SK-N-SH (cell line): ENCODE measurements around the gene NCOA5. TPM values are rescaled to one million over a fixed set of nuclear protein-coding genes. Genes with fewer than 3 reads are reported as not detected.
A peak's percentile ranks its signal among the peaks of the same experiment; 100 is the strongest.

Experiments
- CTCF ChIA-PET: fragments of 300-600, 350-600 bp; formaldehyde crosslinking; extraction: SDS; loops from one replicate; lab custom pipeline; 2021; lab: Yijun Ruan, JAX
- POLR2A ChIA-PET: fragments of 350-600 bp; sonication (Branson Sonifier 250); formaldehyde crosslinking; extraction: SDS; loops from one replicate; lab custom pipeline; 2020; ENCODE audit warnings: antibody characterized with exemption, inconsistent platforms; lab: Yijun Ruan, JAX
- DNase-seq: peaks from one replicate; pipeline ENCODE4 v3.0.0; 2012
- H2AFZ ChIP-seq: fragments of 200-600 bp; sonication (generic); 2 replicates; pipeline ENCODE4 v1.8.1; 2016; ENCODE audit warnings: antibody characterized with exemption, mild to moderate bottlenecking, low read depth
- H3F3A ChIP-seq: fragments of 200-600 bp; sonication (generic); replicated peaks from 2 replicates; pipeline ENCODE3; 2016; ENCODE audit warnings: antibody characterized with exemption, mild to moderate bottlenecking; ENCODE audit not compliant: insufficient read depth
- H3K27ac ChIP-seq, 2 experiments: fragments of 200-500 bp in 1 of 2; fragments of 200-600 bp in 1 of 2; sonication (Bioruptor generic) in 1 of 2; sonication (generic), shearing (Covaris generic) in 1 of 2; 2 replicates each; pipeline versions ENCODE4 v1.5.1 to v1.6.1; 2014 to 2016; ENCODE audit warnings: low read depth in 2 of 2, inconsistent platforms in 1 of 2, low read length in 1 of 2, mild to moderate bottlenecking in 1 of 2, mixed read lengths in 1 of 2
- H3K27me3 ChIP-seq: fragments of 200-600 bp; sonication (generic), shearing (Covaris generic); 2 replicates; pipeline ENCODE4 v1.6.1; 2016; ENCODE audit warnings: mixed run types; ENCODE audit not compliant: insufficient read depth
- H3K36me3 ChIP-seq, 2 experiments: fragments of 200-500 bp in 1 of 2; fragments of 200-600 bp in 1 of 2; sonication (Bioruptor generic) in 1 of 2; sonication (generic) in 1 of 2; replicated peaks in 1 of 2; 2 replicates each; pipeline versions ENCODE3 to v1.5.1; 2014 to 2016; ENCODE audit warnings: low read length in 1 of 2, mild to moderate bottlenecking in 1 of 2; ENCODE audit not compliant: insufficient read depth in 2 of 2, control insufficient read depth in 1 of 2
- H3K4me1 ChIP-seq, 2 experiments: fragments of 200-500 bp in 1 of 2; fragments of 200-600 bp in 1 of 2; sonication (Bioruptor generic) in 1 of 2; sonication (generic), shearing (Covaris generic) in 1 of 2; 2 replicates each; pipeline versions ENCODE4 v1.5.1 to v1.6.1; 2014 to 2016; ENCODE audit warnings: low read depth in 1 of 2, low read length in 1 of 2, mixed run types in 1 of 2; ENCODE audit not compliant: insufficient read depth in 2 of 2, control insufficient read depth in 1 of 2
- H3K4me2 ChIP-seq: fragments of 200-600 bp; sonication (generic), shearing (Covaris generic); 2 replicates; pipeline ENCODE4 v1.6.1; 2017; ENCODE audit warnings: mixed run types
- H3K4me3 ChIP-seq, 2 experiments: fragments of 200-500 bp in 1 of 2; fragments of 200-600 bp in 1 of 2; sonication (Bioruptor generic) in 1 of 2; sonication (generic), shearing (Covaris generic) in 1 of 2; 2 replicates each; pipeline versions ENCODE4 v1.5.1 to v1.8.1; 2014 to 2016; ENCODE audit warnings: low read depth in 2 of 2, inconsistent platforms in 1 of 2, low read length in 1 of 2, mild to moderate bottlenecking in 1 of 2, mixed read lengths in 1 of 2, moderate library complexity in 1 of 2
- H3K79me2 ChIP-seq: fragments of 200-600 bp; sonication (generic); 2 replicates; pipeline ENCODE4 v1.8.1; 2017; ENCODE audit warnings: mild to moderate bottlenecking; ENCODE audit not compliant: insufficient read depth
- H3K9ac ChIP-seq: fragments of 200-600 bp; sonication (generic); 2 replicates; pipeline ENCODE4 v1.6.1; 2017; ENCODE audit warnings: mixed run types
- H3K9me2 ChIP-seq: fragments of 200-600 bp; sonication (generic); 2 replicates; pipeline ENCODE4 v1.6.1; 2017; ENCODE audit warnings: mixed run types
- H3K9me3 ChIP-seq: fragments of 200-600 bp; sonication (generic); 2 replicates; pipeline ENCODE4 v1.6.1; 2017; ENCODE audit warnings: mixed run types, mild to moderate bottlenecking, moderate library complexity
- H4K20me1 ChIP-seq: fragments of 200-600 bp; sonication (generic); 2 replicates; pipeline ENCODE4 v1.6.1; 2017; ENCODE audit warnings: mild to moderate bottlenecking, mixed run types; ENCODE audit not compliant: insufficient read depth
- CHD2 ChIP-seq: fragments of 150-350 bp; IDR thresholded peaks from 2 replicates; pipeline ENCODE4 v1.6.1; 2018; ENCODE audit warnings: low read length; ENCODE audit not compliant: partially characterized antibody
- ELF1 ChIP-seq: IDR thresholded peaks from 2 replicates; pipeline ENCODE4 v1.4.0; 2012
- EZH2phosphoT487 ChIP-seq: fragments of 200-600 bp; sonication (generic); IDR thresholded peaks from 2 replicates; pipeline ENCODE4 v1.6.1; 2017; ENCODE audit warnings: low read depth, mixed run types, mild to moderate bottlenecking, antibody characterized with exemption, moderate library complexity, borderline replicate concordance
- FOXJ3 ChIP-seq: sonication (generic); formaldehyde crosslinking; IDR thresholded peaks from 2 replicates; pipeline ENCODE4 v1.5.1; 2020; ENCODE audit warnings: mild to moderate bottlenecking, missing genetic modification reagents
- FOXM1 ChIP-seq: IDR thresholded peaks from 2 replicates; pipeline ENCODE4 v1.4.0; 2012; ENCODE audit warnings: low read depth, mild to moderate bottlenecking
- IRF3 ChIP-seq: fragments of 150-350 bp; IDR thresholded peaks from 2 replicates; pipeline ENCODE4 v1.6.1; 2016; ENCODE audit warnings: mild to moderate bottlenecking, low read depth, low read length
- MAX ChIP-seq: IDR thresholded peaks from 2 replicates; pipeline ENCODE4 v1.4.0; 2012; ENCODE audit warnings: low read depth
- MXI1 ChIP-seq: IDR thresholded peaks from 2 replicates; pipeline ENCODE4 v1.6.1; 2012; ENCODE audit warnings: mild to moderate bottlenecking, low read depth, low read length, improper control_type of control experiment
- NFIC ChIP-seq: IDR thresholded peaks from 2 replicates; pipeline ENCODE4 v1.4.0; 2012; ENCODE audit warnings: borderline replicate concordance
- NRF1 ChIP-seq: IDR thresholded peaks from 2 replicates; pipeline ENCODE4 v1.6.1; 2012; ENCODE audit warnings: low read depth, mild to moderate bottlenecking, low read length
- PBX3 ChIP-seq: IDR thresholded peaks from 2 replicates; pipeline ENCODE4; 2012
- RAD21 ChIP-seq: IDR thresholded peaks from 2 replicates; pipeline ENCODE4 v1.6.1; 2012; ENCODE audit warnings: mild to moderate bottlenecking, low read length
- RCOR1 ChIP-seq: fragments of 150-350 bp; IDR thresholded peaks from 2 replicates; pipeline ENCODE4 v1.6.1; 2017; ENCODE audit warnings: antibody characterized with exemption, low read length
- REST ChIP-seq: IDR thresholded peaks from 2 replicates; pipeline ENCODE4 v1.6.1; 2012; ENCODE audit warnings: mild to moderate bottlenecking, low read depth, low read length, moderate library complexity
- RFX5 ChIP-seq: IDR thresholded peaks from 2 replicates; pipeline ENCODE4 v1.6.1; 2012; ENCODE audit warnings: mild to moderate bottlenecking, improper control_type of control experiment, low read length
- RXRA ChIP-seq: IDR thresholded peaks from 2 replicates; pipeline ENCODE4 v1.4.0; 2012; ENCODE audit warnings: low read depth, mild to moderate bottlenecking, borderline replicate concordance
- SMC3 ChIP-seq: IDR thresholded peaks from 2 replicates; pipeline ENCODE4 v1.6.1; 2012; ENCODE audit warnings: low read depth, low read length, improper control_type of control experiment
- TAF1 ChIP-seq: IDR thresholded peaks from 2 replicates; pipeline ENCODE4 v1.6.1; 2012; ENCODE audit warnings: low read depth, mild to moderate bottlenecking, low read length, moderate library complexity, borderline replicate concordance
- USF1 ChIP-seq: IDR thresholded peaks from 2 replicates; pipeline ENCODE4 v1.4.0; 2012; ENCODE audit warnings: low read depth, borderline replicate concordance
- USF2 ChIP-seq: fragments of 150-350 bp; IDR thresholded peaks from 2 replicates; pipeline ENCODE4 v1.6.1; 2017; ENCODE audit warnings: antibody characterized with exemption, low read length, low read depth, borderline replicate concordance
- WGBS: methylation state at CpG from one replicate; pipeline ENCODE4 v1.1.6; 2017; ENCODE audit warnings: low lambda C conversion rate; 5-methylcytosine and 5-hydroxymethylcytosine counted together
- polyA plus RNA-seq, 3 experiments: library from polyadenylated mRNA; depleted of rRNA; stranded (reverse); fragments of >200 nt; gene quantifications; 2 replicates each; pipeline ENCODE4 v1.2.3, GENCODE V29; 2012

Gene NCOA5
- polyA plus RNA-seq, 1 of the 3 experiments (the other 2 are of a cell fraction), result 20.4 TPM

GRCh38 chr20:46060301-46060881 is 29.4 kb downstream of the NCOA5 start:
- Histone ChIP-seq H3K4me2 (no peak overlapping the region), H3K9ac (no peak overlapping the region), H3K4me3 (no peak overlapping the region), H3K27ac (peak overlapping the region in 1 of 2 experiments; percentile 43; a peak in 1 of 4 replicates), H3K27me3 (no peaks in the 10 kb centered on the region), H3K36me3 (peaks cover 30 to 56% of the 10 kb centered on the region in 2 experiments), H3K9me2 (no peaks in the 10 kb centered on the region), H3K4me1 (peaks cover 5 to 10% of the 10 kb centered on the region in 2 experiments; a peak in 2 of 4 replicates), H2AFZ (no peak overlapping the region), H3K79me2 (no peaks in the 10 kb centered on the region), H4K20me1 (peaks cover 18% of the 10 kb centered on the region; the same call in 1 of the 2 replicates), H3F3A (peaks cover 5% of the 10 kb centered on the region), H3K9me3 (no peaks in the 10 kb centered on the region)
- no peak for TF ChIP-seq RCOR1
- no peak for TF ChIP-seq SMC3
- no peak for TF ChIP-seq TAF1
- no peak for TF ChIP-seq USF1
- TF ChIP-seq USF2, result no peak
- TF ChIP-seq ELF1, result no peak
- TF ChIP-seq MXI1, result no peak
- TF ChIP-seq MAX, result no peak
- TF ChIP-seq PBX3, result no peak
- TF ChIP-seq NFIC, result no peak
- no peak for TF ChIP-seq REST
- no peak for TF ChIP-seq NRF1
- TF ChIP-seq CHD2, result no peak
- TF ChIP-seq RAD21, result no peak
- no peak for TF ChIP-seq EZH2phosphoT487
- no peak for TF ChIP-seq FOXJ3 (CRISPR knock-in tag)
- no peak for TF ChIP-seq RXRA
- TF ChIP-seq IRF3, result no peak
- no peak for TF ChIP-seq RFX5
- no peak for TF ChIP-seq FOXM1
- no peak for DNase-seq
- WGBS, result 91% methylated on average over 2 of the region's 2 CpGs
- ChIA-PET POLR2A (no interaction called here), CTCF (interaction anchor here (0.7 kb wide), 1 partner anchor 351 kb away, joined by 3 read pairs; no protein-coding TSS in a partner anchor)
